ENCODE results near the gene POU5F1.
"Not testable (repeated sequence)": the region's sequence is repeated elsewhere in the genome, so short reads cannot be mapped to it uniquely, and the experiment has no call there.

POU5F1 gene

GRCh38 chr6:31190488-31190887 lies 20.0 kb upstream of the POU5F1 start:
- DNase-seq (ENCODE audit: low read depth, low spot score), result no peak

GRCh38 chr6:31189223-31189622 lies 18.7 kb upstream of the POU5F1 start:
- not testable (repeated sequence) for DNase-seq (ENCODE audit: low read depth, low spot score)

- DNase-seq (ENCODE audit: low read depth, low spot score), result no peak
Observed at GRCh38 chr6:31187780-31188194, 17.3 kb upstream of the POU5F1 start.

GRCh38 chr6:31186052-31186734 lies 15.7 kb upstream of the POU5F1 start:
- DNase-seq (ENCODE audit: low read depth, low spot score), result no peak

- DNase-seq (ENCODE audit: low read depth, low spot score), result not testable (repeated sequence)
Observed at GRCh38 chr6:31185695-31186051, 15.2 kb upstream of the POU5F1 start.

- DNase-seq (ENCODE audit: low read depth, low spot score), result not testable (repeated sequence)
Observed at GRCh38 chr6:31183859-31184258, 13.4 kb upstream of the POU5F1 start.

- DNase-seq (ENCODE audit: low read depth, low spot score), result not testable (repeated sequence)
Observed at GRCh38 chr6:31183287-31183686, 12.8 kb upstream of the POU5F1 start.

GRCh38 chr6:31180500-31180899 lies 10.0 kb upstream of the POU5F1 start:
- DNase-seq (ENCODE audit: low read depth, low spot score), result no peak

GRCh38 chr6:31179896-31180295 lies 9.4 kb upstream of the POU5F1 start:
- DNase-seq (ENCODE audit: low read depth, low spot score), result no peak

GRCh38 chr6:31179042-31179386 lies 8.5 kb upstream of the POU5F1 start:
- DNase-seq (ENCODE audit: low read depth, low spot score), result no peak

- no peak for DNase-seq (ENCODE audit: low read depth, low spot score)
Observed at GRCh38 chr6:31178143-31179041, 7.9 kb upstream of the POU5F1 start.

- peak; percentile 40 for DNase-seq (ENCODE audit: low read depth, low spot score)
Observed at GRCh38 chr6:31175971-31176370, 5.5 kb upstream of the POU5F1 start.

- no peak for DNase-seq (ENCODE audit: low read depth, low spot score)
Observed at GRCh38 chr6:31174378-31174777, 3.9 kb upstream of the POU5F1 start.

- no peak for DNase-seq (ENCODE audit: low read depth, low spot score)
Observed at GRCh38 chr6:31173406-31173805, 2.9 kb upstream of the POU5F1 start.

- DNase-seq (ENCODE audit: low read depth, low spot score), result no peak
Observed at GRCh38 chr6:31172973-31173384, 2.5 kb upstream of the POU5F1 start.

- no peak for DNase-seq (ENCODE audit: low read depth, low spot score)
Observed at GRCh38 chr6:31171931-31172905, 1.7 kb upstream of the POU5F1 start.

- no peak for DNase-seq (ENCODE audit: low read depth, low spot score)
Observed at GRCh38 chr6:31170987-31171671, 647 bp upstream of the POU5F1 start.

- DNase-seq (ENCODE audit: low read depth, low spot score), result not testable (repeated sequence)
Observed at GRCh38 chr6:31169858-31170599, 453 bp downstream of the POU5F1 start.

- no peak for DNase-seq (ENCODE audit: low read depth, low spot score)
Observed at GRCh38 chr6:31169123-31169857, 1.2 kb downstream of the POU5F1 start.

GRCh38 chr6:31168606-31169005 lies 1.9 kb downstream of the POU5F1 start:
- no peak for DNase-seq (ENCODE audit: low read depth, low spot score)
